K562 (cell line): ENCODE measurements around the gene HOXB8. TPM values are rescaled to one million over a fixed set of nuclear protein-coding genes. Genes with fewer than 3 reads are reported as not detected.
A peak's percentile ranks its signal among the peaks of the same experiment; 100 is the strongest.

Source experiments
- FOXP4 ChIP-seq: sonication (generic); formaldehyde crosslinking; IDR thresholded peaks from 2 replicates; pipeline ENCODE4 v1.8.0; 2022; ENCODE audit warnings: mild to moderate bottlenecking, missing genetic modification reagents, borderline replicate concordance
- HMBOX1 ChIP-seq: sonication (generic); IDR thresholded peaks from 2 replicates; pipeline ENCODE4 v1.6.1; 2016
- KDM5B ChIP-seq: fragments of 200-600 bp; sonication (generic); IDR thresholded peaks from 2 replicates; pipeline ENCODE4 v1.6.1; 2012; ENCODE audit warnings: low read depth, mild to moderate bottlenecking, moderate library complexity, low read length, control low read depth, inconsistent platforms; ENCODE audit not compliant: insufficient replicate concordance
- LCOR ChIP-seq: sonication (generic); formaldehyde crosslinking; IDR thresholded peaks from 2 replicates; pipeline ENCODE4 v1.8.0; 2022; ENCODE audit warnings: mild to moderate bottlenecking, missing genetic modification reagents
- NONO ChIP-seq, 2 experiments: fragments of 200-400 bp in 1 of 2; fragments of 450-650 bp in 1 of 2; formaldehyde crosslinking in 1 of 2; IDR thresholded peaks; 2 replicates each; pipeline ENCODE4 v1.6.1; 2017; ENCODE audit warnings: low read depth in 2 of 2, mild to moderate bottlenecking in 2 of 2, moderate library complexity in 2 of 2, low read length in 1 of 2
- POLR2AphosphoS5 ChIP-seq: IDR thresholded peaks from 2 replicates; pipeline ENCODE4 v1.6.1; 2011; ENCODE audit warnings: mild to moderate bottlenecking, low read depth, low read length, moderate library complexity; ENCODE audit not compliant: control insufficient read depth, insufficient read depth
- POU5F1 ChIP-seq: fragments of 150-350 bp; IDR thresholded peaks from 2 replicates; pipeline ENCODE4 v1.6.1; 2014; ENCODE audit warnings: borderline replicate concordance, low read length, low read depth, mild to moderate bottlenecking; ENCODE audit not compliant: partially characterized antibody
- RBFOX2 ChIP-seq: fragments of 200-400 bp; formaldehyde crosslinking; IDR thresholded peaks from 2 replicates; pipeline ENCODE4 v1.6.1; 2017; ENCODE audit warnings: low read depth, mild to moderate bottlenecking, low read length, moderate library complexity
- ZNF277 ChIP-seq: fragments of 250-450 bp; sonication (Bioruptor Pico); IDR thresholded peaks from 2 replicates; pipeline ENCODE4 v1.8.0; 2022; ENCODE audit warnings: inconsistent platforms, mild to moderate bottlenecking, moderate library complexity, borderline replicate concordance
- polyA plus RNA-seq, 8 experiments: library from polyadenylated mRNA; depleted of rRNA in 4 of 8; stranded (reverse) in 5 of 8; unstranded in 3 of 8; fragments of >200 nt; fragmentation: Nextera tagmentation in 2 of 8; fragmentation: Illumina TruSeq in 1 of 8; extraction: Ambion mirVana in 2 of 8; extraction: Trizol in 1 of 8; gene quantifications; 2 replicates each; pipeline versions ENCODE4 v1.2.1 to v1.2.3, GENCODE V29; 2011 to 2014; ENCODE audit warnings: inconsistent platforms in 1 of 8, missing spikeins in 1 of 8
- total RNA-seq, 7 experiments: library from RNA; depleted of rRNA in 6 of 7; stranded (reverse); fragments of >200 nt in 6 of 7; fragmentation: Illumina TruSeq in 2 of 7; extraction: Trizol in 2 of 7; gene quantifications; 2 replicates each; pipeline versions ENCODE4 v1.2.1 to v1.2.3, GENCODE V29; 2011 to 2021; ENCODE audit warnings: low replicate concordance in 1 of 7
- TF ChIP-seq, protein P1 (sequence below): fragments of 450-650 bp; IDR thresholded peaks from 2 replicates; pipeline ENCODE4 v1.6.1; 2017; ENCODE audit warnings: antibody characterized with exemption, mild to moderate bottlenecking
- TF ChIP-seq, protein P2 (sequence below): fragments of 450-650 bp; IDR thresholded peaks from 2 replicates; pipeline ENCODE4 v1.6.1; 2018; ENCODE audit warnings: mild to moderate bottlenecking, low read depth; ENCODE audit not compliant: partially characterized antibody
- TF ChIP-seq, protein P3 (sequence below): sonication (generic); formaldehyde crosslinking; IDR thresholded peaks from 2 replicates; pipeline ENCODE4 v1.8.1; 2023; ENCODE audit warnings: mild to moderate bottlenecking, missing genetic modification reagents

HOXB8 gene
- total and polyA plus RNA-seq, 9 of the 15 experiments (the other 6 are each of a cell fraction or from before 2014, with no cell fraction given), result 0.52 to 23.8 (median 3.6) TPM

DNA sequence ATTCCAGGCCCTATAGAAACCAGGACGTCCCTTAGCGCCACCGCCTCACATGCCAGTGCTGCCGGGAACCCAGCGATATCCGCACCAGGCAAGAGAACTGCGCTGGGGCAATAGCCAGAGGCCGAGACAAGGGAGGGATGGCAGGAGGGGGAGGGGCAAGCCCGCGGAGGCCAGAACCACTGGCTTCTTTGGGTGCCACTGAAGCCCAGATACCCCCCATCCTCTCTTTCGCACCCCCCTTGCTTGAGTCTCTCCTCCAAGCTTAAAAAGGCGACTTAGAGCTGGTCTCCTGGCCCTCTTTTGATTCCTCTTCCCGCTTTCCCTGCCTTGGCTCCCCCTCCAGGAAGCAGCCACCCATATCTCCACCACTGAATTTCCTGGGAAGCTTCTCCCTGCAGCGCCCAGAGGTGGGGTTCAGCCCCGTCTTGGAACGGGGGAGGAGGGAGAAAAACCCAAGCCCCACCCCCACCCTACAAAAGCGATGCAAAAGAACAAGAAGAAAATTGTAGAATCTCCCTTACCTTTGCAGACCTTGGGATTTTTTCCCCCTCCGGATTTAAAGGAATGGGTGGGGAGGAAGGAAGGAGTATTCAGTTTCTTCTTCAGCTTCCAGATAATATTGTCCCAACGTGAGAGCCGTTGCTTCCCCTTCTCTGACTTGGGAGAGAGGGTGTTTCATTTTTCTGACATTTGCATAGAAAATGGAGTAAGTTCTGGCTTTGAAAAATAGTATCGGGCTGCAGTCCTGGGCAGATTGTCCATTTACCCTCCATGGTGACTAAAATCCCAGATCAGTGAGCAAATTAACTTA is 10.9 kb downstream of the HOXB8 start (continued):
- TF ChIP-seq, protein P1, sequence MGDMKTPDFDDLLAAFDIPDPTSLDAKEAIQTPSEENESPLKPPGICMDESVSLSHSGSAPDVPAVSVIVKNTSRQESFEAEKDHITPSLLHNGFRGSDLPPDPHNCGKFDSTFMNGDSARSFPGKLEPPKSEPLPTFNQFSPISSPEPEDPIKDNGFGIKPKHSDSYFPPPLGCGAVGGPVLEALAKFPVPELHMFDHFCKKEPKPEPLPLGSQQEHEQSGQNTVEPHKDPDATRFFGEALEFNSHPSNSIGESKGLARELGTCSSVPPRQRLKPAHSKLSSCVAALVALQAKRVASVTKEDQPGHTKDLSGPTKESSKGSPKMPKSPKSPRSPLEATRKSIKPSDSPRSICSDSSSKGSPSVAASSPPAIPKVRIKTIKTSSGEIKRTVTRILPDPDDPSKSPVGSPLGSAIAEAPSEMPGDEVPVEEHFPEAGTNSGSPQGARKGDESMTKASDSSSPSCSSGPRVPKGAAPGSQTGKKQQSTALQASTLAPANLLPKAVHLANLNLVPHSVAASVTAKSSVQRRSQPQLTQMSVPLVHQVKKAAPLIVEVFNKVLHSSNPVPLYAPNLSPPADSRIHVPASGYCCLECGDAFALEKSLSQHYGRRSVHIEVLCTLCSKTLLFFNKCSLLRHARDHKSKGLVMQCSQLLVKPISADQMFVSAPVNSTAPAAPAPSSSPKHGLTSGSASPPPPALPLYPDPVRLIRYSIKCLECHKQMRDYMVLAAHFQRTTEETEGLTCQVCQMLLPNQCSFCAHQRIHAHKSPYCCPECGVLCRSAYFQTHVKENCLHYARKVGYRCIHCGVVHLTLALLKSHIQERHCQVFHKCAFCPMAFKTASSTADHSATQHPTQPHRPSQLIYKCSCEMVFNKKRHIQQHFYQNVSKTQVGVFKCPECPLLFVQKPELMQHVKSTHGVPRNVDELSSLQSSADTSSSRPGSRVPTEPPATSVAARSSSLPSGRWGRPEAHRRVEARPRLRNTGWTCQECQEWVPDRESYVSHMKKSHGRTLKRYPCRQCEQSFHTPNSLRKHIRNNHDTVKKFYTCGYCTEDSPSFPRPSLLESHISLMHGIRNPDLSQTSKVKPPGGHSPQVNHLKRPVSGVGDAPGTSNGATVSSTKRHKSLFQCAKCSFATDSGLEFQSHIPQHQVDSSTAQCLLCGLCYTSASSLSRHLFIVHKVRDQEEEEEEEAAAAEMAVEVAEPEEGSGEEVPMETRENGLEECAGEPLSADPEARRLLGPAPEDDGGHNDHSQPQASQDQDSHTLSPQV, result 0 out of 2 replicates have a peak, but pooled peaks have one; percentile 12
- no peak for TF ChIP-seq POU5F1
- no peak for TF ChIP-seq NONO (IDR thresholded peaks at IDR 0.05; ENCODE audit: low read depth in 2 of 2, low read length in 1 of 2)
- peak; percentile 66 for TF ChIP-seq RBFOX2
- TF ChIP-seq, protein P2, sequence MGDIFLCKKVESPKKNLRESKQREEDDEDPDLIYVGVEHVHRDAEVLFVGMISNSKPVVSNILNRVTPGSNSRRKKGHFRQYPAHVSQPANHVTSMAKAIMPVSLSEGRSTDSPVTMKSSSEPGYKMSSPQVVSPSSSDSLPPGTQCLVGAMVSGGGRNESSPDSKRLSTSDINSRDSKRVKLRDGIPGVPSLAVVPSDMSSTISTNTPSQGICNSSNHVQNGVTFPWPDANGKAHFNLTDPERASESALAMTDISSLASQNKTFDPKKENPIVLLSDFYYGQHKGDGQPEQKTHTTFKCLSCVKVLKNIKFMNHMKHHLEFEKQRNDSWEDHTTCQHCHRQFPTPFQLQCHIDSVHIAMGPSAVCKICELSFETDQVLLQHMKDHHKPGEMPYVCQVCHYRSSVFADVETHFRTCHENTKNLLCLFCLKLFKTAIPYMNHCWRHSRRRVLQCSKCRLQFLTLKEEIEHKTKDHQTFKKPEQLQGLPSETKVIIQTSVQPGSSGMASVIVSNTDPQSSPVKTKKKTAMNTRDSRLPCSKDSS, result no peak
- TF ChIP-seq LCOR (CRISPR knock-in tag), result no peak
- no peak for TF ChIP-seq HMBOX1
- no peak for TF ChIP-seq FOXP4 (CRISPR knock-in tag)
- 0 out of 2 replicates have a peak, but pooled peaks have one; percentile 3 for TF ChIP-seq POLR2AphosphoS5
- TF ChIP-seq KDM5B, result no peak
- TF ChIP-seq ZNF277 (CRISPR knock-in tag), result no peak
- TF ChIP-seq, protein P3, sequence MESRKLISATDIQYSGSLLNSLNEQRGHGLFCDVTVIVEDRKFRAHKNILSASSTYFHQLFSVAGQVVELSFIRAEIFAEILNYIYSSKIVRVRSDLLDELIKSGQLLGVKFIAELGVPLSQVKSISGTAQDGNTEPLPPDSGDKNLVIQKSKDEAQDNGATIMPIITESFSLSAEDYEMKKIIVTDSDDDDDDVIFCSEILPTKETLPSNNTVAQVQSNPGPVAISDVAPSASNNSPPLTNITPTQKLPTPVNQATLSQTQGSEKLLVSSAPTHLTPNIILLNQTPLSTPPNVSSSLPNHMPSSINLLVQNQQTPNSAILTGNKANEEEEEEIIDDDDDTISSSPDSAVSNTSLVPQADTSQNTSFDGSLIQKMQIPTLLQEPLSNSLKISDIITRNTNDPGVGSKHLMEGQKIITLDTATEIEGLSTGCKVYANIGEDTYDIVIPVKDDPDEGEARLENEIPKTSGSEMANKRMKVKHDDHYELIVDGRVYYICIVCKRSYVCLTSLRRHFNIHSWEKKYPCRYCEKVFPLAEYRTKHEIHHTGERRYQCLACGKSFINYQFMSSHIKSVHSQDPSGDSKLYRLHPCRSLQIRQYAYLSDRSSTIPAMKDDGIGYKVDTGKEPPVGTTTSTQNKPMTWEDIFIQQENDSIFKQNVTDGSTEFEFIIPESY (CRISPR knock-in tag), result no peak
